Kidney (tissue), 14 donors: ENCODE results near the gene CLEC16A. TPM values are rescaled to one million over a fixed set of nuclear protein-coding genes. Genes with fewer than 3 reads are reported as not detected.

Experiments
- DNase-seq, 5 donors: peaks; one replicate each; pipeline ENCODE4 v3.0.0-alpha.2; 2013 to 2020
- FAIRE-seq: peaks from 2 replicates; lab custom pipeline; 2012; peaks lifted over from hg19 to GRCh38; lab: Jason Lieb, UNC
- H3K27ac ChIP-seq, 2 donors: one replicate each; pipeline ENCODE4 v1.7.0; 2013; ENCODE audit warnings: low read depth in 2 of 2, low read length in 2 of 2, inconsistent platforms in 1 of 2
- H3K27me3 ChIP-seq: one replicate; pipeline ENCODE4 v1.7.1; 2013; ENCODE audit warnings: low read length, inconsistent platforms; ENCODE audit not compliant: control insufficient read depth, insufficient read depth
- H3K36me3 ChIP-seq, 3 donors: one replicate each; pipeline versions ENCODE4 v1.7.0 to v1.7.1; 2013; ENCODE audit warnings: low read length in 3 of 3, control low read depth in 1 of 3, inconsistent platforms in 1 of 3; ENCODE audit not compliant: insufficient read depth in 3 of 3, control insufficient read depth in 2 of 3
- H3K4me1 ChIP-seq, 3 donors: one replicate each; pipeline versions ENCODE4 v1.7.0 to v1.7.1; 2013; ENCODE audit warnings: low read length in 3 of 3, inconsistent platforms in 1 of 3, low read depth in 1 of 3; ENCODE audit not compliant: control insufficient read depth in 2 of 3, insufficient read depth in 2 of 3
- H3K4me3 ChIP-seq, 3 donors: one replicate each; pipeline versions ENCODE4 v1.7.0 to v1.8.1; 2013; ENCODE audit warnings: low read length in 3 of 3, control low read depth in 1 of 3, inconsistent platforms in 1 of 3
- H3K9ac ChIP-seq, 3 donors: one replicate each; pipeline versions ENCODE4 v1.7.0 to v1.7.1; 2013; ENCODE audit warnings: low read length in 3 of 3, control low read depth in 1 of 3, inconsistent platforms in 1 of 3
- H3K9me3 ChIP-seq, 3 donors: one replicate each; pipeline versions ENCODE4 v1.7.0 to v1.7.1; 2013; ENCODE audit warnings: low read length in 3 of 3, control low read depth in 1 of 3, inconsistent platforms in 1 of 3; ENCODE audit not compliant: control insufficient read depth in 2 of 3, insufficient read depth in 1 of 3
- CTCF ChIP-seq: IDR thresholded peaks from 3 replicates; pipeline ENCODE4 v1.5.1; 2012; ENCODE audit warnings: mild to moderate bottlenecking, moderate library complexity, borderline replicate concordance; ENCODE audit not compliant: insufficient read depth; ENCODE audit errors: extremely low read depth
- intact Hi-C: fragments of 100-400 bp; cut with DNase I; formaldehyde crosslinking; loops from one replicate; pipeline ENCODE4 v1.11.1; 2022
- polyA plus RNA-seq: library from polyadenylated mRNA; stranded (reverse); fragments of 350-450 nt; fragmentation: Illumina TruSeq; extraction: RNeasy Lipid Tissue Mini Kit (QIAGEN cat#74804); gene quantifications from one replicate; pipeline ENCODE4 v1.2.3, GENCODE V29; 2014; ENCODE audit warnings: low read depth, low replicate concordance; ENCODE audit not compliant: insufficient read depth
- total RNA-seq: library from RNA; stranded (reverse); fragmentation: NEBNext Ultra II Directional; extraction: Animal tissue kit (Norgen Biotek cat#: 25700); gene quantifications from one replicate; pipeline ENCODE4 v1.2.1, GENCODE V29; 2021
- donor health status: control.
- donor health status: control.
- donor health status: control.
- donor health status: control.
- donor health status: control.
- donor health status: DM: yes; HTN: yes; CAD: no.
- donor health status: Normal renal cell carcinoma (clear cell type).

Gene CLEC16A
- total and polyA plus RNA-seq, 2 donors from 2014 or later, result 10.8 to 51.9 TPM

DNA sequence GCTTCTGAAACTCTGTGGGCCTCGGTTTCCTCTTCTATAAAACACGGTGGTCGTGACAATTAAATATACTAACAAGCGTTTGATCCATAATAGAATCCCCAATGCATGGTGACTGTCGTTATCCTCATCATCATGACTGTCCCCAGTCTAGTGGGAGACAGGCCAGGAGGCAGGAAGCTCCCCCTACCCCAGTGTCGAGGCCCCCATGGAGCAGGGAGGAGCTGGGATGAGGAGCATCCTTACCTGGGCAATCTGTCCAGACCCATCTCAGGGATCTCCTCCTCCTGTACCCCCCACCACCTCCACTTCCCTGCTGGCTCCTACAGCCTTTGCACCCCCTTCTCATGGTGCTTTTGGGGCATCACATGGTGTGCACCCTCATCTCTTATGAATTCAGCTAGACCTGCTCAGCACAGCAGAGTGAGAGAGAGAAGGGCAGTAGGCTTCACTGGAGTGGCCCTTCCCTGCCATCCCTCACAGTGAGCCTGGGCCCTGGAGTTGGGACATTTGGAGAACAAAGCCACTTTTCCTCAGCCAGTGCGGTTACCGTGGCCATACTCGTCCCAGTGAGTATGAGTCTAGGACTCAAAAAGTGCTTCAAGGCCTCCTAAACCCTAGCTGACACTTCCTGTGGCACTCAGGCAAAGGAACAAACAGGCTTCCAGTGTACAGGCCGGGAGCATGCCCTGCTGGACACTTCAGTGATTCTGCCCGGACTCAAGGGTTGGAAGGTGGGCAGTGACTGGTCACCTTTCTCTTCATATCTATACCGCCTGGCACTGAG, 148.6 kb downstream of the CLEC16A start:
- no peak for TF ChIP-seq CTCF
- intact Hi-C loops, result no loop called here
- no peak for FAIRE-seq
- Histone ChIP-seq H3K27me3 (no peaks in the 10 kb centered on the region), H3K9me3 (no peaks in the 10 kb centered on the region), H3K36me3 (peaks cover 0 to 2% (median 0%) of the 10 kb centered on the region in 3 donors), H3K4me3 (no peak overlapping the region), H3K27ac (peak overlapping the region in 1 of 2 donors; percentile 39), H3K9ac (no peak overlapping the region), H3K4me1 (peaks cover 6 to 10% (median 7%) of the 10 kb centered on the region in 3 donors)
- DNase-seq, result no peak

GRCh38 chr16:11093572-11094074, 149.3 kb downstream of the CLEC16A start:
- no peak for TF ChIP-seq CTCF
- FAIRE-seq, result no peak
- no peak overlapping the region for H3K9ac ChIP-seq

GRCh38 chr16:11094075-11094856, 149.9 kb downstream of the CLEC16A start:
- TF ChIP-seq CTCF, result no peak
- peak overlapping the region; percentile 38 to 39 for H3K27ac ChIP-seq
- no peak for FAIRE-seq

More at GRCh38 chr16:11093572-11094074, 149.3 kb downstream of the CLEC16A start:
- peaks cover 0 to 2% (median 0%) of the 10 kb centered on the region in 3 donors for H3K36me3 ChIP-seq
- H3K4me3 ChIP-seq, result no peak overlapping the region
- no peaks in the 10 kb centered on the region for H3K27me3 ChIP-seq
- H3K4me1 ChIP-seq, result peaks cover 11 to 13% (median 13%) of the 10 kb centered on the region in 3 donors
- no peak for DNase-seq
- H3K27ac ChIP-seq, result peak overlapping the region in 1 of 2 donors; percentile 39
- no peaks in the 10 kb centered on the region for H3K9me3 ChIP-seq
- intact Hi-C loops, result no loop called here

More at GRCh38 chr16:11094075-11094856, 149.9 kb downstream of the CLEC16A start:
- DNase-seq, result peak in 1 of 5 donors; percentile 65
- no peaks in the 10 kb centered on the region for H3K27me3 ChIP-seq
- H3K9me3 ChIP-seq, result no peaks in the 10 kb centered on the region
- no peak overlapping the region for H3K4me3 ChIP-seq
- H3K36me3 ChIP-seq, result peaks cover 0 to under 1% (median 0%) of the 10 kb centered on the region in 3 donors
- intact Hi-C loops, result no loop called here
- H3K4me1 ChIP-seq, result peaks cover 14 to 19% (median 18%) of the 10 kb centered on the region in 3 donors
- peak overlapping the region in 1 of 3 donors; percentile 38 for H3K9ac ChIP-seq
